NCI-H2029 (cell line): ENCODE results near the gene TUBA3C.
"Not testable (repeated sequence)": the region's sequence is repeated elsewhere in the genome, so short reads cannot be mapped to it uniquely, and the experiment has no call there.

Source experiments
- DNase-seq: peaks from one replicate; lab custom pipeline; 2025; lab: John Stamatoyannopoulos, UW

The TUBA3C gene

GRCh38 chr13:19181621-19182485, at the start of gene TUBA3C:
Gene TUBA3C (minus strand): TSS chr13:19181824. CDS start chr13:19181747, 77 bp downstream.
- DNase-seq: no peak

- DNase-seq: not testable (repeated sequence)
These were observed 25.8 kb upstream of the TUBA3C start for GRCh38 chr13:19207413-19207812.

- DNase-seq: not testable (repeated sequence)
These were observed 11.0 kb upstream of the TUBA3C start for GRCh38 chr13:19192622-19193021.

GRCh38 chr13:19189911-19190310, 8.3 kb upstream of the TUBA3C start:
- DNase-seq: not testable (repeated sequence)

GRCh38 chr13:19189368-19189767, 7.7 kb upstream of the TUBA3C start:
- DNase-seq: not testable (repeated sequence)

GRCh38 chr13:19185865-19186645, 4.4 kb upstream of the TUBA3C start:
- no peak for DNase-seq

- DNase-seq: no peak
These were observed 3.7 kb upstream of the TUBA3C start for GRCh38 chr13:19185086-19185864.

GRCh38 chr13:19184176-19184575, 2.6 kb upstream of the TUBA3C start:
- DNase-seq: no peak

- no peak for DNase-seq
These were observed 2.1 kb upstream of the TUBA3C start for GRCh38 chr13:19183676-19184075.

GRCh38 chr13:19182536-19182935, 912 bp upstream of the TUBA3C start:
- DNase-seq: no peak

GRCh38 chr13:19181021-19181620, 503 bp downstream of the TUBA3C start:
- DNase-seq: no peak

- no peak for DNase-seq
These were observed 1.7 kb downstream of the TUBA3C start for GRCh38 chr13:19179916-19180315.

- DNase-seq: no peak
These were observed 2.6 kb downstream of the TUBA3C start for GRCh38 chr13:19178901-19179593.

GRCh38 chr13:19176981-19177776, 4.4 kb downstream of the TUBA3C start:
- DNase-seq: not testable (repeated sequence)

GRCh38 chr13:19173752-19174151, 7.9 kb downstream of the TUBA3C start:
- no peak for DNase-seq

GRCh38 chr13:19172647-19173030, 9.0 kb downstream of the TUBA3C start:
- no peak for DNase-seq

GRCh38 chr13:19172007-19172646, 9.5 kb downstream of the TUBA3C start:
- DNase-seq: no peak

- no peak for DNase-seq
These were observed 10.1 kb downstream of the TUBA3C start for GRCh38 chr13:19171563-19171962.

- DNase-seq: no peak
These were observed 11.6 kb downstream of the TUBA3C start for GRCh38 chr13:19169991-19170390.

GRCh38 chr13:19169496-19169895, 12.1 kb downstream of the TUBA3C start:
- DNase-seq: no peak
